ENCODE measurements around the gene TMEM45A.

DNA sequence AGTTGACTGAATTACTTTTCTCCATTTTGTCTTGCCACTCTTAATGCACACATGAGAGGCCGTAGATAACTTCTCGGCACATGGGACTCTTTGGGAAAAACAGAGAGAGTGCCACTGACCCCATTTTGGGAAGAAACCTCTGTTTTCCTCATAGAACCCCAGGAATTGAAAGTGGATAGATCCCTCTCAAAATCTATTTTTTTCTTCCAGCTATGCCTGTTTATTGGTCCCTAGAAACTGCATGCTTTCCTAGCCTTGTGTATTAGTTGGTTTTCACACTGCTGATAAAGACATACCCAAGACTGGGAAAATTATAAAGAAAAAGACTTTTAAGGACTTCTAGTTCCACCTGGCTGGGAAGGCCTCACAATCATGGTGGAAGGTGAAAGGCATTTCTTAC, 23.7 kb upstream of the TMEM45A start:
- TF ChIP-seq RAD21 (conservative IDR thresholded peaks at IDR 0.05) (no peak), REST (IDR thresholded peaks at IDR 0.05; ENCODE audit: borderline replicate concordance) (no peak), EZH2 (IDR thresholded peaks at IDR 0.05; ENCODE audit: borderline replicate concordance, insufficient read depth, low read length, poor library complexity, severe bottlenecking) (no peak), EP300 (conservative IDR thresholded peaks at IDR 0.05; ENCODE audit: poor library complexity, severe bottlenecking) (no peak)

Measured in neural cell (in vitro differentiated cells).